Activated CD8-positive, alpha-beta memory T cell treated with anti-CD3 and anti-CD28 coated beads, Interleukin-2, amount 10 ng/mL, durations not matched to agents 7 days and 5 days (primary cell): Measurements from ENCODE around the gene AKR1D1. TPM values are rescaled to one million over a fixed set of nuclear protein-coding genes. Genes with fewer than 3 reads are reported as not detected.
"Not testable (repeated sequence)": the region's sequence is repeated elsewhere in the genome, so short reads cannot be mapped to it uniquely, and the experiment has no call there.

Source experiments
- ATAC-seq: fragments of 150-1000 bp; cut with Tn5 transposase; one replicate; pipeline ENCODE4 v1.10.0; 2021; ENCODE audit warnings: moderate library complexity
- CTCF ChIA-PET: fragments of 350-600 bp; sonication (Branson Sonifier 250); formaldehyde crosslinking; loops from one replicate; lab custom pipeline; 2021; ENCODE audit warnings: antibody characterized with exemption; lab: Charles Lee
- DNase-seq: peaks from one replicate; pipeline ENCODE4 v3.0.0-alpha.2; 2020
- H3K27ac Mint-ChIP-seq: one replicate; pipeline ENCODE4 v1.8.0; 2021; ENCODE audit warnings: mild to moderate bottlenecking, mixed read lengths
- H3K27me3 Mint-ChIP-seq: one replicate; pipeline ENCODE4 v1.8.0; 2021; ENCODE audit warnings: mixed read lengths
- H3K36me3 Mint-ChIP-seq: one replicate; pipeline ENCODE4 v1.8.0; 2021; ENCODE audit warnings: mild to moderate bottlenecking, mixed read lengths
- H3K4me1 Mint-ChIP-seq: one replicate; pipeline ENCODE4 v1.8.0; 2021; ENCODE audit warnings: mixed read lengths
- H3K4me3 Mint-ChIP-seq: one replicate; pipeline ENCODE4 v1.8.0; 2021; ENCODE audit warnings: mild to moderate bottlenecking, moderate library complexity, mixed read lengths
- H3K9me3 Mint-ChIP-seq: one replicate; pipeline ENCODE4 v1.8.0; 2022; ENCODE audit warnings: low read depth, mixed read lengths
- total RNA-seq, 2 experiments: library from RNA; stranded (reverse); gene quantifications; one replicate each; pipeline ENCODE4 v1.2.3, GENCODE V29; 2021

AKR1D1 gene
- total RNA-seq = not detected

GRCh38 chr7:138076196-138076595 is at the start of gene AKR1D1:
Gene AKR1D1, plus strand, starts transcription at chr7:138076459. Its CDS starts 60 bp downstream, at chr7:138076519.
- ATAC-seq (no peak), DNase-seq (no peak)
- no peaks in the 10 kb centered on the region for H3K9me3 Mint-ChIP-seq
- H3K27ac Mint-ChIP-seq = no peak within 1 kb of the TSS
- H3K27me3 Mint-ChIP-seq = no peaks in the 10 kb centered on the region
- CTCF ChIA-PET = no interaction called here
- H3K4me3 Mint-ChIP-seq = no peak within 1 kb of the TSS
- no peaks in the 10 kb centered on the region for H3K4me1 Mint-ChIP-seq
- no peaks in the 10 kb centered on the region for H3K36me3 Mint-ChIP-seq

GRCh38 chr7:138027100-138027499 is 49.2 kb upstream of the AKR1D1 start:
- Mint-ChIP-seq H3K27ac (no peak overlapping the region), H3K4me1 (peaks cover 9% of the 10 kb centered on the region), H3K4me3 (no peak overlapping the region), H3K36me3 (peaks cover 2% of the 10 kb centered on the region), H3K27me3 (peaks cover 8% of the 10 kb centered on the region), H3K9me3 (peaks cover 2% of the 10 kb centered on the region)
- no peak for DNase-seq
- CTCF ChIA-PET = no interaction called here
- ATAC-seq = no peak

- no peak for DNase-seq
- no peak for ATAC-seq
- Mint-ChIP-seq H3K4me1 (peaks cover 2% of the 10 kb centered on the region), H3K27me3 (peaks cover 8% of the 10 kb centered on the region), H3K36me3 (no peaks in the 10 kb centered on the region), H3K27ac (no peak overlapping the region), H3K9me3 (peaks cover 2% of the 10 kb centered on the region), H3K4me3 (no peak overlapping the region)
- CTCF ChIA-PET = no interaction called here
Observed at GRCh38 chr7:138029126-138029525, 47.1 kb upstream of the AKR1D1 start.

GRCh38 chr7:138029941-138030340 is 46.3 kb upstream of the AKR1D1 start:
- peaks cover 2% of the 10 kb centered on the region for H3K36me3 Mint-ChIP-seq
- ATAC-seq = no peak
- H3K4me1 Mint-ChIP-seq = no peaks in the 10 kb centered on the region
- peaks cover 8% of the 10 kb centered on the region for H3K27me3 Mint-ChIP-seq
- no peak overlapping the region for H3K4me3 Mint-ChIP-seq
- H3K27ac Mint-ChIP-seq = no peak overlapping the region
- no peak for DNase-seq
- peaks cover 4% of the 10 kb centered on the region for H3K9me3 Mint-ChIP-seq
- CTCF ChIA-PET = no interaction called here

GRCh38 chr7:138030679-138031351 is 45.4 kb upstream of the AKR1D1 start:
- DNase-seq (no peak), ATAC-seq (no peak)
- Mint-ChIP-seq H3K27ac (no peak overlapping the region), H3K4me1 (no peaks in the 10 kb centered on the region), H3K4me3 (no peak overlapping the region), H3K36me3 (peaks cover 2% of the 10 kb centered on the region), H3K9me3 (peaks cover 4% of the 10 kb centered on the region), H3K27me3 (peaks cover 8% of the 10 kb centered on the region)
- CTCF ChIA-PET = no interaction called here

GRCh38 chr7:138032186-138032585 is 44.1 kb upstream of the AKR1D1 start:
- no peak overlapping the region for H3K4me3 Mint-ChIP-seq
- H3K4me1 Mint-ChIP-seq = no peaks in the 10 kb centered on the region
- CTCF ChIA-PET = no interaction called here
- H3K27ac Mint-ChIP-seq = no peak overlapping the region
- H3K36me3 Mint-ChIP-seq = peaks cover 5% of the 10 kb centered on the region
- H3K9me3 Mint-ChIP-seq = peaks cover 7% of the 10 kb centered on the region
- DNase-seq (no peak), ATAC-seq (no peak)
- peaks cover 13% of the 10 kb centered on the region for H3K27me3 Mint-ChIP-seq

GRCh38 chr7:138032770-138033169 is 43.5 kb upstream of the AKR1D1 start:
- H3K27ac Mint-ChIP-seq = no peak overlapping the region
- no peak for ATAC-seq
- peaks cover 7% of the 10 kb centered on the region for H3K9me3 Mint-ChIP-seq
- no peak for DNase-seq
- peaks cover 5% of the 10 kb centered on the region for H3K36me3 Mint-ChIP-seq
- CTCF ChIA-PET = no interaction called here
- no peaks in the 10 kb centered on the region for H3K4me1 Mint-ChIP-seq
- H3K4me3 Mint-ChIP-seq = no peak overlapping the region
- peaks cover 13% of the 10 kb centered on the region for H3K27me3 Mint-ChIP-seq

- ATAC-seq (no peak), DNase-seq (no peak)
- CTCF ChIA-PET = no interaction called here
- peaks cover 7% of the 10 kb centered on the region for H3K9me3 Mint-ChIP-seq
- H3K4me3 Mint-ChIP-seq = no peak overlapping the region
- H3K36me3 Mint-ChIP-seq = peaks cover 5% of the 10 kb centered on the region
- no peaks in the 10 kb centered on the region for H3K4me1 Mint-ChIP-seq
- no peak overlapping the region for H3K27ac Mint-ChIP-seq
- peaks cover 13% of the 10 kb centered on the region for H3K27me3 Mint-ChIP-seq
Observed at GRCh38 chr7:138033241-138033640, 43.0 kb upstream of the AKR1D1 start.

- CTCF ChIA-PET = no interaction called here
- ATAC-seq = no peak
- no peak for DNase-seq
- Mint-ChIP-seq H3K27ac (no peak overlapping the region), H3K36me3 (peaks cover 6% of the 10 kb centered on the region), H3K27me3 (peaks cover 19% of the 10 kb centered on the region), H3K9me3 (peaks cover 7% of the 10 kb centered on the region), H3K4me3 (no peak overlapping the region), H3K4me1 (no peaks in the 10 kb centered on the region)
Observed at GRCh38 chr7:138036135-138036534, 40.1 kb upstream of the AKR1D1 start.

- H3K36me3 Mint-ChIP-seq, H3K4me3 Mint-ChIP-seq, H3K9me3 Mint-ChIP-seq, ATAC-seq, H3K27ac Mint-ChIP-seq, CTCF ChIA-PET, H3K4me1 Mint-ChIP-seq, DNase-seq: not testable (repeated sequence)
- peaks cover 23% of the 10 kb centered on the region for H3K27me3 Mint-ChIP-seq
Observed at GRCh38 chr7:138040063-138040462, 36.2 kb upstream of the AKR1D1 start.

- DNase-seq (no peak), ATAC-seq (no peak)
- Mint-ChIP-seq H3K27me3 (peaks cover 18% of the 10 kb centered on the region), H3K4me1 (no peaks in the 10 kb centered on the region), H3K27ac (no peak overlapping the region), H3K36me3 (no peaks in the 10 kb centered on the region), H3K4me3 (no peak overlapping the region), H3K9me3 (no peaks in the 10 kb centered on the region)
- CTCF ChIA-PET = interaction anchor here (1.1 kb wide), 1 partner anchor 694 kb away, joined by 3 read pairs; no protein-coding TSS in a partner anchor
Observed at GRCh38 chr7:138044897-138045296, 31.4 kb upstream of the AKR1D1 start.

- H3K27ac Mint-ChIP-seq = no peak overlapping the region
- CTCF ChIA-PET = no interaction called here
- DNase-seq = no peak
- no peaks in the 10 kb centered on the region for H3K36me3 Mint-ChIP-seq
- ATAC-seq = no peak
- peaks cover 12% of the 10 kb centered on the region for H3K27me3 Mint-ChIP-seq
- H3K4me1 Mint-ChIP-seq = no peaks in the 10 kb centered on the region
- peaks cover 2% of the 10 kb centered on the region for H3K9me3 Mint-ChIP-seq
- H3K4me3 Mint-ChIP-seq = no peak overlapping the region
Observed at GRCh38 chr7:138047907-138048306, 28.4 kb upstream of the AKR1D1 start.

- Mint-ChIP-seq H3K27me3 (peaks cover 12% of the 10 kb centered on the region), H3K4me1 (no peaks in the 10 kb centered on the region), H3K27ac (no peak overlapping the region), H3K4me3 (no peak overlapping the region), H3K9me3 (peaks cover 2% of the 10 kb centered on the region), H3K36me3 (no peaks in the 10 kb centered on the region)
- DNase-seq (no peak), ATAC-seq (no peak)
- CTCF ChIA-PET = no interaction called here
Observed at GRCh38 chr7:138049505-138050116, 26.6 kb upstream of the AKR1D1 start.

- H3K4me1 Mint-ChIP-seq, H3K27ac Mint-ChIP-seq, DNase-seq, H3K27me3 Mint-ChIP-seq, H3K9me3 Mint-ChIP-seq, H3K4me3 Mint-ChIP-seq, H3K36me3 Mint-ChIP-seq, ATAC-seq, CTCF ChIA-PET: not testable (repeated sequence)
Observed at GRCh38 chr7:138051712-138052247, 24.5 kb upstream of the AKR1D1 start.
